Measurements from ENCODE around the gene SRRM5. TPM values are rescaled to one million over a fixed set of nuclear protein-coding genes. Genes with fewer than 3 reads are reported as not detected.

Gene SRRM5
- total and polyA plus RNA-seq, 12 donors = 0.11 to 1.6 (median 0.24) TPM; not detected in 2

GRCh38 chr19:43631491-43631890 is 19.6 kb downstream of the SRRM5 start:
- no peaks in the 10 kb centered on the region for H3K36me3 ChIP-seq
- ATAC-seq (no peak), DNase-seq (no peak)
- intact Hi-C loops (cut with DNase I) = no loop called here
- H3K4me3 ChIP-seq = no peak overlapping the region
- H3K9me3 ChIP-seq = no peaks in the 10 kb centered on the region
- H3K27ac ChIP-seq = no peak overlapping the region
- peaks cover 0 to 20% (median 0%) of the 10 kb centered on the region in 7 donors for H3K27me3 ChIP-seq
- no peak for TF ChIP-seq CTCF (IDR thresholded peaks at IDR 0.05)
- H3K4me1 ChIP-seq = no peaks in the 10 kb centered on the region
- 85 to 87% methylated on average over 5 of the region's 5 CpGs for WGBS, 2 donors

- no peak overlapping the region for H3K27ac ChIP-seq
- WGBS, 2 donors = 83 to 87% methylated on average over 4 of the region's 4 CpGs
- ATAC-seq (no peak), DNase-seq (no peak)
- H3K4me3 ChIP-seq = no peak overlapping the region
- H3K9me3 ChIP-seq = no peaks in the 10 kb centered on the region
- no peak for TF ChIP-seq CTCF (IDR thresholded peaks at IDR 0.05)
- H3K27me3 ChIP-seq = peaks cover 0 to 32% (median 0%) of the 10 kb centered on the region in 7 donors
- intact Hi-C loops (cut with DNase I) = no loop called here
- H3K4me1 ChIP-seq = no peaks in the 10 kb centered on the region
- no peaks in the 10 kb centered on the region for H3K36me3 ChIP-seq
These were observed 21.6 kb downstream of the SRRM5 start for GRCh38 chr19:43633520-43633919.

DNA sequence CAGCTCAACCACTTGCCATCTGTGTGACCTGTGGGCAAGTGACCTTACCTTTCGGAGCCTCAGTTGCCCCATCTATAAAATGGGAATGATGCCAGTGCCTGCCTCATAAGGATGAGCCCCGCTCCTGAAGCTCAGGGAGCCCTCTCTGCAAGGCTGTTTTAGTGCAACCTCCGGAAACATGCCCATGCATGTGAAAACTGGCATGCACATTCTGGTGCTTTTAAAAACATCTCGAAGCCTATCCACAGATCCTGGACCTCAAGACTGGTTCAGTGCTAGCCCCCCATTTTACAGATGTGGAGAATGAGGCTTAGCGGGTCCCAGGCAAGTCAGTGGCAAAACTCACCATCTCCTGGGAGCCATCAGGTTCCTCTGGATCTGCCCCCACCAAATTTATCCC is 22.2 kb downstream of the SRRM5 start:
- 85 to 86% methylated on average over 5 of the region's 5 CpGs for WGBS, 2 donors
- Histone ChIP-seq H3K27me3 (peaks cover 0 to 38% (median 0%) of the 10 kb centered on the region in 7 donors), H3K36me3 (no peaks in the 10 kb centered on the region), H3K9me3 (no peaks in the 10 kb centered on the region), H3K4me3 (no peak overlapping the region), H3K27ac (no peak overlapping the region), H3K4me1 (no peaks in the 10 kb centered on the region)
- intact Hi-C loops (cut with DNase I) = no loop called here
- no peak for DNase-seq
- ATAC-seq = no peak
- TF ChIP-seq CTCF (IDR thresholded peaks at IDR 0.05) = no peak

- no peaks in the 10 kb centered on the region for H3K9me3 ChIP-seq
- peaks cover 0 to 41% (median 0%) of the 10 kb centered on the region in 7 donors for H3K27me3 ChIP-seq
- H3K27ac ChIP-seq = no peak overlapping the region
- DNase-seq = no peak
- no peak overlapping the region for H3K4me3 ChIP-seq
- WGBS, 2 donors = 37 to 41% methylated on average over 5 of the region's 5 CpGs
- intact Hi-C loops (cut with DNase I) = no loop called here
- no peaks in the 10 kb centered on the region for H3K36me3 ChIP-seq
- ATAC-seq = no peak
- no peaks in the 10 kb centered on the region for H3K4me1 ChIP-seq
- no peak for TF ChIP-seq CTCF (IDR thresholded peaks at IDR 0.05)
These were observed 22.6 kb downstream of the SRRM5 start for GRCh38 chr19:43634506-43634871.
